Stomach (tissue), 9 donors: ENCODE results near the gene SYTL1. TPM values are rescaled to one million over a fixed set of nuclear protein-coding genes. Genes with fewer than 3 reads are reported as not detected.

Source experiments
- DNase-seq, 2 donors: peaks; one replicate each; pipeline versions ENCODE4 v3.0.0 to v3.0.0-alpha.2; 2013 to 2019
- H3K27ac ChIP-seq, 5 donors: fragments of 200-600 bp in 4 of 5; sonication (generic) in 4 of 5; one replicate each; pipeline ENCODE4 v1.5.1; 2013 to 2019; ENCODE audit warnings: mild to moderate bottlenecking in 1 of 5, moderate library complexity in 1 of 5
- H3K27me3 ChIP-seq, 3 donors: fragments of 200-600 bp; sonication (generic); one replicate each; pipeline ENCODE4 v1.5.1; 2017 to 2019; ENCODE audit warnings: mixed run types in 1 of 3
- H3K36me3 ChIP-seq, 4 donors: fragments of 200-600 bp; sonication (generic); 1 replicate in 3 of 4; 2 replicates in 1 of 4; pipeline ENCODE4 v1.5.1; 2016 to 2019
- H3K4me1 ChIP-seq, 4 donors: fragments of 200-600 bp; sonication (generic); one replicate each; pipeline ENCODE4 v1.5.1; 2016 to 2019
- H3K4me3 ChIP-seq, 4 donors: fragments of 200-600 bp; sonication (generic) in 3 of 4; one replicate each; pipeline ENCODE4 v1.5.1; 2016 to 2019; ENCODE audit warnings: mild to moderate bottlenecking in 1 of 4
- H3K9me3 ChIP-seq, 4 donors: fragments of 200-600 bp; sonication (generic); one replicate each; pipeline ENCODE4 v1.5.1; 2016 to 2019
- CTCF ChIP-seq, 7 experiments: fragments of 450-650 bp in 4 of 7; fragments of 200-600 bp in 3 of 7; sonication (generic) in 3 of 7; IDR thresholded peaks; one replicate each; pipeline ENCODE4 v1.5.1; 2016 to 2019; ENCODE audit warnings: antibody characterized with exemption in 7 of 7, control low read depth in 2 of 7, mild to moderate bottlenecking in 1 of 7
- EP300 ChIP-seq: sonication (generic); formaldehyde crosslinking; IDR thresholded peaks from one replicate; pipeline ENCODE4 v1.6.1; 2017; ENCODE audit warnings: antibody characterized with exemption
- POLR2A ChIP-seq, 4 donors: fragments of 450-650 bp; IDR thresholded peaks; one replicate each; pipeline ENCODE4 v1.6.1; 2016; ENCODE audit warnings: antibody characterized with exemption in 4 of 4, control low read depth in 2 of 4, mild to moderate bottlenecking in 1 of 4, moderate library complexity in 1 of 4
- POLR2AphosphoS5 ChIP-seq, 3 donors: sonication (generic); formaldehyde crosslinking; IDR thresholded peaks; one replicate each; pipeline ENCODE4 v1.6.1; 2016; ENCODE audit warnings: antibody characterized with exemption in 3 of 3
- WGBS, 5 donors: extraction: QIAGEN DNeasy Blood & Tissue Kit in 3 of 5; methylation state at CpG; one replicate each; pipeline versions ENCODE4 v1.1.5 to v1.1.7; 2013 to 2018; 5-methylcytosine and 5-hydroxymethylcytosine counted together
- intact Hi-C: fragments of 100-400 bp; cut with DNase I; formaldehyde crosslinking; loops from one replicate; pipeline ENCODE4 v1.15.1; 2023; ENCODE audit warnings: low total_unique reads
- polyA plus RNA-seq, 3 donors: library from polyadenylated mRNA; stranded (reverse); fragments of 200-250 nt; gene quantifications; one replicate each; pipeline ENCODE4 v1.2.3, GENCODE V29; 2013
- total RNA-seq, 5 donors: library from RNA; depleted of rRNA; stranded (reverse); fragments of >200 nt; gene quantifications; one replicate each; pipeline versions ENCODE4 v1.1.0 to v1.2.3, GENCODE V29; 2014 to 2016
- donor health status: healthy with polysubstance abuse.
- donor health status: Bipolar disorder and iron deficiency.
- donor health status: healthy.

The SYTL1 gene
- total and polyA plus RNA-seq, 8 donors: 15.6 to 222 (median 58.2) TPM

GRCh38 chr1:27397110-27397509 lies 55.3 kb downstream of the SYTL1 start:
- H3K36me3 ChIP-seq: no peaks in the 10 kb centered on the region
- no peaks in the 10 kb centered on the region for H3K27me3 ChIP-seq
- intact Hi-C loops: loop anchor here (5.0 kb wide), 1 partner anchor 210 kb away; no protein-coding TSS in a partner anchor
- TF ChIP-seq POLR2A (IDR thresholded peaks at IDR 0.05): no peak
- no peak for TF ChIP-seq POLR2AphosphoS5 (IDR thresholded peaks at IDR 0.05)
- TF ChIP-seq CTCF (IDR thresholded peaks at IDR 0.05): no peak
- no peak for TF ChIP-seq EP300
- no peak overlapping the region for H3K4me3 ChIP-seq
- peaks cover 18 to 55% (median 38%) of the 10 kb centered on the region in 4 donors for H3K4me1 ChIP-seq
- no peak overlapping the region for H3K27ac ChIP-seq
- no peaks in the 10 kb centered on the region for H3K9me3 ChIP-seq
- no peak for DNase-seq
- 63 to 83% (median 69%) methylated on average over 2 to 3 of the region's 3 CpGs for WGBS, 5 donors

- 59 to 67% (median 60%) methylated on average over 7 of the region's 7 CpGs for WGBS, 5 donors
- no peak overlapping the region for H3K4me3 ChIP-seq
- TF ChIP-seq EP300: no peak
- no peak for TF ChIP-seq POLR2A (IDR thresholded peaks at IDR 0.05)
- TF ChIP-seq POLR2AphosphoS5 (IDR thresholded peaks at IDR 0.05): no peak
- TF ChIP-seq CTCF (IDR thresholded peaks at IDR 0.05): no peak
- intact Hi-C loops: loop anchor here (5.0 kb wide), 1 partner anchor 210 kb away; no protein-coding TSS in a partner anchor
- no peaks in the 10 kb centered on the region for H3K36me3 ChIP-seq
- DNase-seq: peak in 1 of 2 donors; percentile 30
- no peak overlapping the region for H3K27ac ChIP-seq
- no peaks in the 10 kb centered on the region for H3K9me3 ChIP-seq
- H3K4me1 ChIP-seq: peaks cover 19 to 55% (median 38%) of the 10 kb centered on the region in 4 donors
- no peaks in the 10 kb centered on the region for H3K27me3 ChIP-seq
Observed at GRCh38 chr1:27397749-27398148, 55.9 kb downstream of the SYTL1 start.

- WGBS, 5 donors: 53 to 75% (median 68%) methylated on average over 1 to 4 of the region's 4 CpGs
- Histone ChIP-seq H3K4me3 (no peak overlapping the region), H3K27ac (no peak overlapping the region), H3K4me1 (peaks cover 26 to 58% (median 43%) of the 10 kb centered on the region in 4 donors), H3K9me3 (no peaks in the 10 kb centered on the region), H3K27me3 (no peaks in the 10 kb centered on the region), H3K36me3 (peaks cover 0 to under 1% (median 0%) of the 10 kb centered on the region in 4 donors)
- no peak for DNase-seq
- intact Hi-C loops: loop anchor here (5.0 kb wide), 1 partner anchor 209 kb away; no protein-coding TSS in a partner anchor
- TF ChIP-seq POLR2AphosphoS5 (IDR thresholded peaks at IDR 0.05) (no peak), POLR2A (IDR thresholded peaks at IDR 0.05) (no peak), CTCF (IDR thresholded peaks at IDR 0.05) (no peak)
Observed at GRCh38 chr1:27398405-27399149, 56.8 kb downstream of the SYTL1 start.

GRCh38 chr1:27399251-27400025 lies 57.6 kb downstream of the SYTL1 start:
- no peaks in the 10 kb centered on the region for H3K27me3 ChIP-seq
- intact Hi-C loops: loop anchor here (5.0 kb wide), 1 partner anchor 208 kb away; no protein-coding TSS in a partner anchor
- WGBS, 5 donors: 36 to 55% (median 41%) methylated on average over 9 to 19 of the region's 19 CpGs

More at GRCh38 chr1:27399251-27400025, 57.6 kb downstream of the SYTL1 start:
- H3K4me3 ChIP-seq: no peak overlapping the region
- DNase-seq: peak in 1 of 2 donors; percentile 80
- no peaks in the 10 kb centered on the region for H3K9me3 ChIP-seq
- H3K36me3 ChIP-seq: peaks cover 0 to 7% (median 5%) of the 10 kb centered on the region in 4 donors
- H3K4me1 ChIP-seq: peaks cover 35 to 67% (median 51%) of the 10 kb centered on the region in 4 donors
- no peak overlapping the region for H3K27ac ChIP-seq
- TF ChIP-seq CTCF (IDR thresholded peaks at IDR 0.05): no peak
